Endothelial cell of umbilical vein (primary cell): ENCODE results near the gene STYXL1. TPM values are rescaled to one million over a fixed set of nuclear protein-coding genes. Genes with fewer than 3 reads are reported as not detected.
"Not testable (repeated sequence)": the region's sequence is repeated elsewhere in the genome, so short reads cannot be mapped to it uniquely, and the experiment has no call there.

Experiments
- BruUV-seq: library from RNA; stranded (reverse); fragments of 400-500 nt; replicated peaks from 2 replicates; lab custom pipeline; 2021; lab: Mats Ljungman, UMichigan
- CTCF ChIA-PET: fragments of 300-600, 350-600 bp; sonication (Branson Sonifier 250); formaldehyde crosslinking; loops from one replicate; lab custom pipeline; 2021; ENCODE audit warnings: antibody characterized with exemption, inconsistent platforms; lab: Charles Lee
- POLR2A ChIA-PET: fragments of 300-600, 350-600 bp; sonication (Branson Sonifier 250); formaldehyde crosslinking; loops from one replicate; lab custom pipeline; 2021; ENCODE audit warnings: antibody characterized with exemption, inconsistent platforms; lab: Charles Lee
- DNase-seq: peaks from one replicate; pipeline ENCODE4 v3.0.0-alpha.2; 2011; ENCODE audit warnings: low read depth, low spot score
- FAIRE-seq: peaks from 2 replicates; lab custom pipeline; 2011; peaks lifted over from hg19 to GRCh38; lab: Jason Lieb, UNC
- H2AFZ ChIP-seq: 2 replicates; pipeline ENCODE4 v1.6.0; 2012; ENCODE audit warnings: low read depth, low read length, control low read depth, inconsistent platforms
- H3K27ac ChIP-seq: 2 replicates; pipeline ENCODE4 v1.5.1; 2011; ENCODE audit warnings: low read depth, mild to moderate bottlenecking, control low read depth, low read length, moderate library complexity; ENCODE audit not compliant: insufficient read depth
- H3K27me3 ChIP-seq, 2 experiments: 2 replicates each; pipeline versions ENCODE4 v1.6.0 to v1.6.1; 2011; ENCODE audit warnings: low read length in 2 of 2, mixed read lengths in 1 of 2; ENCODE audit not compliant: control insufficient read depth in 2 of 2, insufficient read depth in 2 of 2
- H3K36me3 ChIP-seq, 2 experiments: 2 replicates in 1 of 2; 3 replicates in 1 of 2; pipeline ENCODE4 v1.5.1; 2011; ENCODE audit warnings: low read length in 2 of 2, mild to moderate bottlenecking in 1 of 2, moderate library complexity in 1 of 2; ENCODE audit not compliant: control insufficient read depth in 2 of 2, insufficient read depth in 2 of 2; ENCODE audit errors: extremely low read depth in 1 of 2
- H3K4me1 ChIP-seq: 3 replicates; pipeline ENCODE4 v1.5.1; 2011; ENCODE audit warnings: mild to moderate bottlenecking, low read length; ENCODE audit not compliant: control insufficient read depth, insufficient read depth; ENCODE audit errors: extremely low read depth
- H3K4me2 ChIP-seq: 2 replicates; pipeline ENCODE4 v1.6.1; 2011; ENCODE audit warnings: low read length, control low read depth, mixed read lengths; ENCODE audit not compliant: insufficient read depth
- H3K4me3 ChIP-seq, 3 experiments: fragments of 200-600 bp in 1 of 3; sonication (generic), shearing (Covaris generic) in 1 of 3; replicated peaks in 1 of 3; 2 replicates each; pipeline ENCODE4 v1.5.1; 2011 to 2016; ENCODE audit warnings: control low read depth in 3 of 3, low read length in 3 of 3, mild to moderate bottlenecking in 2 of 3, inconsistent platforms in 1 of 3, low read depth in 1 of 3, moderate library complexity in 1 of 3; ENCODE audit not compliant: insufficient read depth in 1 of 3
- H3K79me2 ChIP-seq: 2 replicates; pipeline ENCODE4 v1.6.0; 2012; ENCODE audit warnings: low read length, inconsistent platforms; ENCODE audit not compliant: control insufficient read depth, insufficient read depth
- H3K9ac ChIP-seq: replicated peaks from 2 replicates; pipeline ENCODE3; 2011; ENCODE audit warnings: low read length, control low read depth; ENCODE audit not compliant: insufficient read depth; ENCODE audit errors: extremely low read depth
- H3K9me1 ChIP-seq: replicated peaks from 3 replicates; pipeline ENCODE4 v1.6.0; 2011; ENCODE audit warnings: mild to moderate bottlenecking, low read length; ENCODE audit not compliant: control insufficient read depth, insufficient read depth; ENCODE audit errors: extremely low read depth
- H3K9me3 ChIP-seq: replicated peaks from 2 replicates; pipeline ENCODE4 v1.5.1; 2012; ENCODE audit warnings: low read length, inconsistent platforms; ENCODE audit not compliant: control insufficient read depth, insufficient read depth
- H4K20me1 ChIP-seq: replicated peaks from 2 replicates; pipeline ENCODE3; 2011; ENCODE audit warnings: mild to moderate bottlenecking, low read length; ENCODE audit not compliant: control insufficient read depth, insufficient read depth; ENCODE audit errors: extremely low read depth
- EZH2 ChIP-seq: IDR thresholded peaks from 2 replicates; pipeline ENCODE4 v1.6.1; 2012; ENCODE audit warnings: borderline replicate concordance, low read depth, mild to moderate bottlenecking, moderate library complexity, low read length, inconsistent platforms; ENCODE audit not compliant: severe bottlenecking
- FOS ChIP-seq: IDR thresholded peaks from 2 replicates; pipeline ENCODE4 v1.6.1; 2011; ENCODE audit warnings: mild to moderate bottlenecking, low read length, moderate library complexity, borderline replicate concordance; ENCODE audit not compliant: insufficient read depth
- GATA2 ChIP-seq: IDR thresholded peaks from 2 replicates; pipeline ENCODE4 v1.7.0; 2011; ENCODE audit warnings: low read depth, mild to moderate bottlenecking, moderate library complexity, mixed read lengths, low read length; ENCODE audit not compliant: insufficient read length, insufficient read depth
- JUN ChIP-seq: IDR thresholded peaks from 2 replicates; pipeline ENCODE4 v1.6.1; 2011; ENCODE audit warnings: borderline replicate concordance, low read depth; ENCODE audit not compliant: insufficient read length, insufficient read depth
- MYC ChIP-seq: IDR thresholded peaks from one replicate; pipeline ENCODE4 v1.6.1; 2011; ENCODE audit warnings: mild to moderate bottlenecking, low read depth, low read length
- POLR2A ChIP-seq: IDR thresholded peaks from 2 replicates; pipeline ENCODE4 v1.6.1; 2012; ENCODE audit warnings: low read depth, mild to moderate bottlenecking, control low read depth, low read length
- POLR2AphosphoS5 ChIP-seq: IDR thresholded peaks from 2 replicates; pipeline ENCODE4 v1.6.1; 2012; ENCODE audit warnings: low read depth, mild to moderate bottlenecking, control low read depth, low read length, moderate library complexity; ENCODE audit not compliant: insufficient read depth
- dilution Hi-C: fragments of 300-500 bp; cut with MboI; formaldehyde crosslinking; loops from one replicate; pipeline ENCODE4 v1.15.0; 2019; ENCODE audit warnings: low sequenced_read_pairs; ENCODE audit not compliant: extremely low pct_ligation_motif_present
- intact Hi-C: fragments of 100-400 bp; cut with micrococcal nuclease; formaldehyde crosslinking; loops from one replicate; pipeline ENCODE4 v1.10.0; 2022
- polyA plus RNA-seq, 4 experiments: library from polyadenylated mRNA; depleted of rRNA in 3 of 4; stranded (reverse) in 3 of 4; unstranded in 1 of 4; fragments of >200 nt; gene quantifications; 2 replicates each; pipeline versions ENCODE4 v1.2.1 to v1.2.3, GENCODE V29; 2011 to 2012; ENCODE audit warnings: missing spikeins in 1 of 4
- total RNA-seq: library from RNA; stranded (reverse); gene quantifications from 2 replicates; pipeline ENCODE4 v1.2.3, GENCODE V29; 2021

STYXL1 gene
- total and polyA plus RNA-seq, 2 donors (not counting 3 experiments of a cell fraction or from before 2014, with no cell fraction given) = 23.0 to 67.6 TPM

GRCh38 chr7:76087362-76087791 is 39.6 kb upstream of the STYXL1 start:
- H3K9me1 ChIP-seq, H3K9ac ChIP-seq, BruUV-seq, H3K79me2 ChIP-seq, H3K9me3 ChIP-seq, H3K36me3 ChIP-seq, H4K20me1 ChIP-seq, H2AFZ ChIP-seq, dilution Hi-C loops, H3K4me3 ChIP-seq, H3K27me3 ChIP-seq: not testable (repeated sequence)
- DNase-seq (peak; percentile 93), FAIRE-seq (peak; percentile 87)
- POLR2A ChIA-PET = interaction anchor here (0.6 kb wide), 1 partner anchor 36 kb away, joined by 3 read pairs; no protein-coding TSS in a partner anchor
- peak overlapping the region; percentile 59 for H3K27ac ChIP-seq
- CTCF ChIA-PET = interaction anchor here (1.4 to 1.8 kb wide), 5 partner anchors 13 to 79 kb away, joined by 3 to 8 read pairs (median 3); partner anchors contain the start of gene MDH2
- intact Hi-C loops = loop anchor here (2.0 to 10.0 kb wide), 3 partner anchors 35 to 207 kb away; partner anchors contain the start of gene MDH2
- peak overlapping the region; percentile 29 for H3K4me2 ChIP-seq
- TF ChIP-seq POLR2AphosphoS5 (peak; percentile 6), FOS (peak; percentile 84), GATA2 (peak; percentile 51), JUN (peak; percentile 78)
- peaks cover 20% of the 10 kb centered on the region for H3K4me1 ChIP-seq

- Histone ChIP-seq H3K4me2 (no peak overlapping the region), H3K79me2 (no peaks in the 10 kb centered on the region), H3K4me3 (no peak overlapping the region), H3K36me3 (no peaks in the 10 kb centered on the region), H3K27ac (peak overlapping the region; percentile 55), H3K27me3 (no peaks in the 10 kb centered on the region), H3K9me3 (no peaks in the 10 kb centered on the region), H4K20me1 (no peaks in the 10 kb centered on the region), H3K9me1 (no peaks in the 10 kb centered on the region), H3K9ac (no peak overlapping the region), H3K4me1 (peaks cover 20% of the 10 kb centered on the region), H2AFZ (peak overlapping the region; percentile 7)
- dilution Hi-C loops (no loop called here), intact Hi-C loops (loop anchor here (2.0 to 10.0 kb wide), 3 partner anchors 36 to 209 kb away; partner anchors contain the start of gene MDH2)
- ChIA-PET CTCF (interaction anchor here (1.1 kb wide), 1 partner anchor 17 kb away, joined by 3 read pairs; no protein-coding TSS in a partner anchor), POLR2A (no interaction called here)
- TF ChIP-seq EZH2 (no peak), MYC (no peak), JUN (peak; percentile 19), POLR2AphosphoS5 (no peak), POLR2A (no peak), GATA2 (no peak), FOS (peak; percentile 56)
- peak; percentile 49 for DNase-seq
- BruUV-seq = no TSS peak
- peak; percentile 50 for FAIRE-seq
These were observed 38.3 kb upstream of the STYXL1 start for GRCh38 chr7:76086070-76086469.

- H3K79me2 ChIP-seq, H3K9me3 ChIP-seq, BruUV-seq, CTCF ChIA-PET, dilution Hi-C loops, H3K27ac ChIP-seq, FAIRE-seq, H4K20me1 ChIP-seq, H2AFZ ChIP-seq, H3K27me3 ChIP-seq, H3K4me3 ChIP-seq, H3K4me2 ChIP-seq, H3K9me1 ChIP-seq, DNase-seq, H3K36me3 ChIP-seq, POLR2A ChIA-PET, H3K9ac ChIP-seq: not testable (repeated sequence)
- H3K4me1 ChIP-seq = peaks cover 20% of the 10 kb centered on the region
- intact Hi-C loops = loop anchor here (10.0 kb wide), 1 partner anchor 211 kb away; no protein-coding TSS in a partner anchor
These were observed 36.3 kb upstream of the STYXL1 start for GRCh38 chr7:76084115-76084514.
